BJ (cell line): ENCODE results near the gene CD93. TPM values are rescaled to one million over a fixed set of nuclear protein-coding genes. Genes with fewer than 3 reads are reported as not detected.

Source experiments
- CTCF ChIA-PET: fragments of 350-600 bp; formaldehyde crosslinking; extraction: SDS; loops from one replicate; lab custom pipeline; 2021; ENCODE audit warnings: antibody characterized with exemption, inconsistent platforms; lab: Yijun Ruan, JAX
- POLR2A ChIA-PET: fragments of 300-600 bp; sonication (Branson Sonifier 250); formaldehyde crosslinking; extraction: SDS; loops from one replicate; lab custom pipeline; 2021; ENCODE audit warnings: antibody characterized with exemption; lab: Charles Lee
- DNase-seq: peaks from one replicate; pipeline ENCODE4 v3.0.0-alpha.2; 2011; ENCODE audit warnings: low read depth
- H3K27me3 ChIP-seq: 2 replicates; pipeline ENCODE4 v1.6.0; 2011; ENCODE audit warnings: low read length; ENCODE audit not compliant: control insufficient read depth, insufficient read depth
- H3K36me3 ChIP-seq: 2 replicates; pipeline ENCODE4 v1.5.1; 2011; ENCODE audit warnings: low read length; ENCODE audit not compliant: control insufficient read depth, insufficient read depth
- H3K4me3 ChIP-seq: 2 replicates; pipeline ENCODE4 v1.5.1; 2011; ENCODE audit warnings: low read depth, mild to moderate bottlenecking, control low read depth, low read length
- CTCF ChIP-seq: IDR thresholded peaks from 2 replicates; pipeline ENCODE4 v1.5.1; 2011; ENCODE audit warnings: low read depth, mild to moderate bottlenecking, control low read depth, inconsistent platforms, low read length, moderate library complexity; ENCODE audit not compliant: insufficient read depth
- polyA plus RNA-seq: library from polyadenylated mRNA; depleted of rRNA; stranded (reverse); fragments of >200 nt; gene quantifications from 2 replicates; pipeline ENCODE4 v1.2.3, GENCODE V29; 2011

CD93 gene
- polyA plus RNA-seq, 1 experiment, result not detected

- Histone ChIP-seq H3K27me3 (no peaks in the 10 kb centered on the region), H3K4me3 (no peak overlapping the region), H3K36me3 (no peaks in the 10 kb centered on the region)
- ChIA-PET POLR2A (no interaction called here), CTCF (no interaction called here)
- no peak for TF ChIP-seq CTCF
- DNase-seq, result no peak
Measured at GRCh38 chr20:23119456-23120216, 33.5 kb upstream of the CD93 start.

GRCh38 chr20:23118766-23119165, 32.6 kb upstream of the CD93 start:
- no peak for TF ChIP-seq CTCF
- H3K27me3 ChIP-seq, result no peaks in the 10 kb centered on the region
- POLR2A ChIA-PET, result no interaction called here
- CTCF ChIA-PET, result no interaction called here
- no peak overlapping the region for H3K4me3 ChIP-seq
- no peaks in the 10 kb centered on the region for H3K36me3 ChIP-seq
- no peak for DNase-seq

DNA sequence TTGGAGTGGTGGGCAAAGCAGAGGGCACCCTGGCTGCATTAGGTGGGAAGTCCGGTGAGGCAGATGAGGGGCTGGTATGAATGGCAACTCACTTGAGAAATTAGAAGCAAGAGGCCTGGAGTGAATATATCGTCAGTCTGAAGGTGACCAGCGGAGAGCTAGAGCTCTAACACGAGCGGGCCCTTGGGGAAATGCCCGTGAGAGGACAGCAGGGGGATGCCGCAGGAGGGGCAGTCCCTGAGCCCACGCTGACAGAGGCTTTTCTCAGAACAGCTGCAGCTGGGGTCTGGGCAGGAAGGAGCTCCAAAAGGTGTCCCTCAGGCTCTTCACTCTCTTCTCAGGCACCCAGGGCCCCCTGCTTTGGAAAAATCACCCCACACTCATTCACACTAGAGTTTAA, 32.0 kb upstream of the CD93 start:
- ChIA-PET POLR2A (no interaction called here), CTCF (no interaction called here)
- H3K4me3 ChIP-seq, result no peak overlapping the region
- H3K36me3 ChIP-seq, result no peaks in the 10 kb centered on the region
- DNase-seq, result no peak
- H3K27me3 ChIP-seq, result no peaks in the 10 kb centered on the region
- TF ChIP-seq CTCF, result no peak

GRCh38 chr20:23117738-23118137, 31.6 kb upstream of the CD93 start:
- ChIA-PET POLR2A (no interaction called here), CTCF (no interaction called here)
- no peak for DNase-seq
- Histone ChIP-seq H3K4me3 (no peak overlapping the region), H3K36me3 (no peaks in the 10 kb centered on the region), H3K27me3 (no peaks in the 10 kb centered on the region)
- TF ChIP-seq CTCF, result no peak

DNA sequence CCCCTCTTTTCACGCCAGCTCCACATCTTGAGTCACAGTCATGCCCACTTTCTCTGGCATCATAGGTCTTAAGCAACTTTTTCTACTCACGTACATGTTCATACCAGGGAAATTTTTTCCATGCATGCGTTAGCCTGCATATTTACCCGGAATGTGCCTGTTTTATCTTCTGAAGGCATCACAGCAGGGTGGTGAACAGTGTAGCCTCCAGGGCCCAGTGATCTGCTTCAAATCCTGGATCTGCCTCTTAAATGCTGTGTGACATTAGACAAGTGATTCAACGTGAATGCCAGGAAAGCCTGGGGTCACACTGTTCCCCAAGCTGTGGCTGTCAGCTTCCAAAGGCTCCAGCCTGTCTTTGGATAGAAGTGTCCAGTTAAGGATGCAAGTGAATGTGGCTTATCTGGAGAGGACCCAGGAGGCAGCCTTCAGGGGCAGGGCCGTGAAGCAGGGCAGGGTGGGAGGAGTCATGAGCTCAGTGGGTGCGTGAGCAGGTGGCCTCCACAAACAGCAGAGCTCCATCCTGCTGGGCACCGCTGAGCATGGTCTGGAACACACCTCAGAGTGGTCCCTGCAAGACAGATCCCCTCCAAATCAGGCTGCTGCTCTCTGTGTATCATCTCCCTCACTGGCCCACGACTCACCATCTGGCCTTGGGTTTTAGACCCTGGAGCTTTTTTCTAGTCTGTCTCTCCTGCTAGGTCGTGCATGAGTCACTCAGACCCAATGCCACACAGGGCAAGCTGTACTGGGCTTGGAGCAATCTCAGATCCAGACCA, 30.4 kb upstream of the CD93 start:
- TF ChIP-seq CTCF, result no peak
- H3K27me3 ChIP-seq, result no peaks in the 10 kb centered on the region
- no peak overlapping the region for H3K4me3 ChIP-seq
- H3K36me3 ChIP-seq, result no peaks in the 10 kb centered on the region
- ChIA-PET CTCF (interaction anchor here (0.6 to 1.3 kb wide), 4 partner anchors 15 to 223 kb away, joined by 3 read pairs; no protein-coding TSS in a partner anchor), POLR2A (no interaction called here)
- DNase-seq, result peak; percentile 5
